NT2/D1 (cell line): ENCODE data around the gene ARID1B.

Experiments
- DNase-seq: peaks from one replicate; pipeline ENCODE4 v3.0.0-alpha.2; 2011; ENCODE audit warnings: low read depth, low spot score
- H3K27me3 ChIP-seq: 2 replicates; pipeline ENCODE4 v1.6.0; 2011; ENCODE audit warnings: mild to moderate bottlenecking; ENCODE audit not compliant: insufficient read length, insufficient read depth
- H3K36me3 ChIP-seq: 2 replicates; pipeline ENCODE4 v1.6.1; 2011; ENCODE audit warnings: mild to moderate bottlenecking, low read length, mixed read lengths; ENCODE audit not compliant: insufficient read depth, insufficient read length
- H3K4me1 ChIP-seq: 2 replicates; pipeline ENCODE4 v1.5.1; 2011; ENCODE audit not compliant: insufficient read depth, insufficient read length
- H3K4me3 ChIP-seq: 2 replicates; pipeline ENCODE4 v1.5.1; 2011; ENCODE audit warnings: low read depth; ENCODE audit not compliant: insufficient read length
- H3K9ac ChIP-seq: 2 replicates; pipeline ENCODE4 v1.6.0; 2011; ENCODE audit warnings: low read depth; ENCODE audit not compliant: insufficient read length
- H3K9me3 ChIP-seq: 2 replicates; pipeline ENCODE4 v1.5.1; 2011; ENCODE audit warnings: mild to moderate bottlenecking, low read length; ENCODE audit not compliant: insufficient read depth
- SUZ12 ChIP-seq: IDR thresholded peaks from 2 replicates; pipeline ENCODE4 v1.6.1; 2011; ENCODE audit not compliant: insufficient read length, insufficient read depth; ENCODE audit errors: extremely low read depth
- YY1 ChIP-seq: IDR thresholded peaks from 2 replicates; pipeline ENCODE4 v1.6.1; 2011; ENCODE audit not compliant: insufficient read length, insufficient read depth
- ZNF274 ChIP-seq: IDR thresholded peaks from 2 replicates; pipeline ENCODE4 v1.6.1; 2011; ENCODE audit warnings: mild to moderate bottlenecking, low read depth, low read length

The ARID1B gene

DNA sequence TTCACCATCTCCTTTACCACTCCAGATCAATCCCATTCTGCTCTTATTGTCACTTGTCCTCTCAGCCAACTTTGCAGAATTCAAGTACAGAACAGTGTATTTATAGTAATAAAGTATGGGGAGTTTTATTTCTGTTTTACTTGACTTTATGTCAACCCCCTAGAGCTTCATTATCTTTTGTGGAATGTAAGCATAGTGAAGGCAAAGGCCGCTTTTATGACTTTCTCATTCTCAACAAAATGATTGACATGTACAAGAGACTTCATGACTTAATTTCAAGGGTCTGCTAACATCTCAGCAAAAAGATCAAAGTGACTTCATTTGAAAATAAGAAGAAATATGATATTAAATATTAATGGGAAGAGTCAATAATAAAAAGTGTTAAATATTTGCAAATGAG lies 28.7 kb upstream of the ARID1B start:
- no peak for DNase-seq
- Histone ChIP-seq H3K9me3 (no peaks in the 10 kb centered on the region), H3K27me3 (no peaks in the 10 kb centered on the region), H3K4me1 (peaks cover 2% of the 10 kb centered on the region), H3K4me3 (no peak overlapping the region), H3K36me3 (no peaks in the 10 kb centered on the region), H3K9ac (no peak overlapping the region)
- no peak for TF ChIP-seq YY1
- no peak for TF ChIP-seq SUZ12

DNA sequence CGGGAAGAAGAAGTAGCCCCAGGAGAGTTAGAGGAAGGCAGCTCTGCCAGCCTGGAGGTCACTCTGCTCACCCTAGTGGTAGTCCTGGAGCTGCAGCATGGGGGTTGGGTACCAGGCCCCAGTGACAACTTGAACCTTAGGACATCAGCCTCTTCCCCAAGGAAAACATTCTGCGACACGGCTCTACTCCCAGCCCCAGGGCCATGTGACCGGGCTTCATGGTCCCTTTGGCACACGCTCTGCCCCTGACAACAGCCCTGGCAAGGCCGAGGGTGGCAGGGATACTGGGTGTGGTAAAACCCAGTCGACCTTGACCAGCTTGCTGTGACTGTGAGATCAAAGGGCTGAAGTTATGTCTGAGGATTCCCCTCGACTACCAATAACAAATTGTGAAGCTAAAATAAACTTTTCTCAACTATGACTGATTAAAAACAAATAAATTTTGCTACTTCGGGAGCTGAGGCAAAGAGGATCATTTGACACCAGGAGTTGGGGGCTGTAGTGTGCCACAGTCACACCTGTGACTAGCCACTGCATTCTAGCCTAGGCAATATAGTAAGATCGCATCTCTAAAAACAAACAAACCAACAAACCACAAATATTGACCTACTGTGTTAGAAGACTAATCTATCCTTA lies 24.4 kb upstream of the ARID1B start:
- Histone ChIP-seq H3K27me3 (no peaks in the 10 kb centered on the region), H3K4me3 (no peak overlapping the region), H3K36me3 (no peaks in the 10 kb centered on the region), H3K9me3 (no peaks in the 10 kb centered on the region), H3K4me1 (peaks cover 2% of the 10 kb centered on the region), H3K9ac (no peak overlapping the region)
- DNase-seq: no peak
- no peak for TF ChIP-seq ZNF274
- TF ChIP-seq YY1: no peak
- TF ChIP-seq SUZ12: no peak

DNA sequence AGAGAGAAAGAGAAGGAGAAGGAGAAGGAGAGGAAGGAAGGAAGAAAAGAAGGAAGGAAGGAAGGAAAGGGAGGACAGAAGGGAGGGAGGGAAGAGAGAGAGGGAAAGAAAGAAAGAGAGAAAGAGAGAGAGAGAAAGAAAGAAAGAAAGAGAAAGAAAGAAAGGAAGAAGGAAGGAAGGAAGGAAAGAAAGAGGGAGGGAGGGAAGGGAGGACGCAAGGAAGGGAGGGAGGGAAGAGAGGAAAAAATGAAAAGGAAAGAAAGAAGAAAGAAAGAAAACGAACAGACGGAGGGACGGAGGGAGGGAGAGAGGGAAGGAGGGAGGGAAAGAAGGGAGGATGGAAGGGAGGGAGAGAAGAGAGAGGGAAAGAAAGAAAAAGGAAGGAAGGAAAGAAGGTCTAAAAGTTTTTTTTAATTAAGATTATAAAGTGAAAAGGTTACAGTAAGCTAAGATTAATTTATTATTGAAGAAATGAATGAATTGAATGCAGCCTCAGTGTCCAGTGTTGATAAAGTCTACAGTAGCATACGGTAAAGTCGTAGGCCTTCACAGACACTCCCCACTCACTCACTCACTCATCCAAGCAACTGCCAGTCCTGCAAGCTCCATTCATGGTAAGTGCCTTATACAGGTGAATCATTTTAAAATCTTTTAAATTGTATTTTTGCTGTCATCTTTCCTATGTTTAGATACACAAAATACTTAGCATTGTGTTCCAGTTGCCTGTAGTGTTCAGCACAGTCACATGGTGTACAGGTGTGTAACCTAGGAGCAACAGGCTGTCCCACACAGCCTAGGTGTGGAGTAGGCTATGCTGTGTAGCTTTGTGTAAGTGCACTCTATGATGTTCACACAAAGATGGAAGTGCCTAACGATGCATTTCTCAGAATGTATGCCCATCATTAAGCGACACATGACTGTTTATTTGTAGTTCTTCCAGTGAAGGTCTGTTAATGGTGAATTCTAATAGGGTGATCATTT lies 20.3 kb upstream of the ARID1B start:
- no peak for DNase-seq
- TF ChIP-seq YY1: no peak
- no peak for TF ChIP-seq SUZ12
- no peak for TF ChIP-seq ZNF274
- H3K27me3 ChIP-seq: no peaks in the 10 kb centered on the region
- H3K4me3 ChIP-seq: no peak overlapping the region
- H3K9ac ChIP-seq: no peak overlapping the region
- H3K9me3 ChIP-seq: no peaks in the 10 kb centered on the region
- H3K36me3 ChIP-seq: no peaks in the 10 kb centered on the region
- peaks cover 2% of the 10 kb centered on the region for H3K4me1 ChIP-seq

DNA sequence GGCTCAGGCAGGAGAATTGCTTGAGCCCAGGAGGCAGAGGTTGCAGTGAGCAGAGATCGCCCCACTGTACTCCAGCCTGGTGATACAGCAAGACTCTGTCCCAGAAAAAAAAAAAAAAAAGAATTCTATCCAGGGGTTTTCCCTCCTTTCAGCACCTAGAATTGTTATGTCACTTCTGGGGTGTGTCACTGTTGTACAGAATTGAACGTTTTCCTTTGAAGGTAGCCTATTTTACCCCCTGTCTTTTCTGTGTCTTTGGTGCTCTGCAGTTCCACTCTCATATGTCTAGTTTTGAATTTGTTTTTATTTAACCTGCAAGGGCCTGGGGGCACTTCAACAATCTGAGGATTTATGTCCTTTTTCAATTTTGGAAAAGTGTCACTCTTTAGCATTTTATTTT lies 19.3 kb upstream of the ARID1B start:
- Histone ChIP-seq H3K4me1 (no peaks in the 10 kb centered on the region), H3K9me3 (no peaks in the 10 kb centered on the region), H3K9ac (no peak overlapping the region), H3K27me3 (no peaks in the 10 kb centered on the region), H3K4me3 (no peak overlapping the region), H3K36me3 (no peaks in the 10 kb centered on the region)
- DNase-seq: no peak
- no peak for TF ChIP-seq YY1
- no peak for TF ChIP-seq SUZ12
- no peak for TF ChIP-seq ZNF274

DNA sequence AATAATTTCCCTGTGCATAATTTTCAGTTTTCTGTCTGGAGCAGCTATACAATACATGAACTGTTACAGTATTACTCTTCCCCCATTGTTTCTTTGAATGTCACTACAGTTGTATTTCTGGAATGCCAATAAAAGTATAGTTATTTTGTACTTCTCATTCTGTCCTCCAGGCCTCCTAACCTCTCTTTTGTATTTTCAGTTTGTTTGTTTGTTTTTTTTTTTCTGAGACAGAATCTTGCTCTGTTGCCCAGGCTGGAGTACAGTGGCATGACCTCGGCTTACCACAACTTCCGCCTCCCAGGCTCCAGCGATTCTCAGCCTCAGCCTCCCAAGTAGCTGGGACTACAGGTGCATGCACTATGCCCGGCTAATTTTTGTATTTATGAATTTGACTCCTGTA lies 16.8 kb upstream of the ARID1B start:
- no peak overlapping the region for H3K4me3 ChIP-seq
- H3K36me3 ChIP-seq: no peaks in the 10 kb centered on the region
- no peak overlapping the region for H3K9ac ChIP-seq
- no peaks in the 10 kb centered on the region for H3K27me3 ChIP-seq
- no peak for DNase-seq
- no peaks in the 10 kb centered on the region for H3K9me3 ChIP-seq
- H3K4me1 ChIP-seq: no peaks in the 10 kb centered on the region
- TF ChIP-seq SUZ12 (no peak), ZNF274 (no peak), YY1 (no peak)

DNA sequence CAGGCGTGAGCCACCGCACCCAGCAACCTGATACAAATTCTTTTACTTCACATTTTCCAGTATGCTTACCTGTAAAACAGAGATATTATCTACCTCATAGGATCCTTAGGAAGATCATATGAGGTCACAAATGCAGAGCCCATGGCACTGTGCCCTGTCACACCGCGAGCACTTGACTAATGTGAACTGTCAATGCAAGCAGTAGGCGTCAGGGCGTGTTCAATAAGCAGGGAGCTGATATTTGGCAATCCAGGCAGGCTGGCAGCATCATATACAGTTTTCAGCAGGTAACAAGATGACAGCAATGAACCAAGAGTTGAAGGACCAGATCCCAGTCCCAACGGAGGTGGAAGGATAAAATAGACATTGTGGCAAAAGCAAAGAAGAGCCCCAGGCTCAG lies 14.6 kb upstream of the ARID1B start:
- DNase-seq: no peak
- no peaks in the 10 kb centered on the region for H3K36me3 ChIP-seq
- no peak overlapping the region for H3K4me3 ChIP-seq
- no peaks in the 10 kb centered on the region for H3K4me1 ChIP-seq
- no peak for TF ChIP-seq SUZ12
- no peak for TF ChIP-seq ZNF274
- no peak for TF ChIP-seq YY1
- no peaks in the 10 kb centered on the region for H3K27me3 ChIP-seq
- H3K9ac ChIP-seq: no peak overlapping the region
- H3K9me3 ChIP-seq: no peaks in the 10 kb centered on the region

DNA sequence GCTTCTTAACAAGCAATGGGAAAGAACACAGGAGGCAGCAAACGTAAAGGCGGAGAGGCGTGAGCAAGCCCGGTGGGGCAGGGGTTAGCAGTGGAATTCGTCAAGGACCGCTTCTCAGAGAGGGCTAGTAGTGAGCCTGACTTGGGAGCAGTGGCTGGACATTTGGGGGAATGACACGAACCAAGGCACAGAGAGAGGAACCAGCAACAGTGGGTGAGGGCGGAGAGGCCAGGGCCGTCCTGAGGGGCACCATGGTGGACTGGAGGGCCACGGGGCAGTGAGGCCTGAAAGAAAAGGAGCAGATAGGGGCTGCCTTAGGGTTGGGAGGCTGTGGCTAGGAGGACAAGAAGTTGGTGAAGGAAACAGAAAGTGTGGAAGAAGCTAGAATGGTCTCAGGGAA lies 12.1 kb upstream of the ARID1B start:
- no peaks in the 10 kb centered on the region for H3K4me1 ChIP-seq
- H3K9me3 ChIP-seq: no peaks in the 10 kb centered on the region
- TF ChIP-seq ZNF274 (no peak), YY1 (no peak), SUZ12 (no peak)
- no peak for DNase-seq
- no peak overlapping the region for H3K9ac ChIP-seq
- no peaks in the 10 kb centered on the region for H3K36me3 ChIP-seq
- no peak overlapping the region for H3K4me3 ChIP-seq
- no peaks in the 10 kb centered on the region for H3K27me3 ChIP-seq
